Muscle layer of colon (tissue), 2 donors: ENCODE results near the gene NXF1.
"Not testable (repeated sequence)": the region's sequence is repeated elsewhere in the genome, so short reads cannot be mapped to it uniquely, and the experiment has no call there.

Experiments used
- H3K27ac ChIP-seq: one replicate; pipeline ENCODE4 v1.7.0; 2013; ENCODE audit warnings: low read depth, mild to moderate bottlenecking, low read length, moderate library complexity
- H3K27me3 ChIP-seq, 2 donors: one replicate each; pipeline ENCODE4 v1.7.0; 2013; ENCODE audit warnings: low read length in 2 of 2, mild to moderate bottlenecking in 2 of 2; ENCODE audit not compliant: insufficient read depth in 2 of 2, control insufficient read depth in 1 of 2
- H3K36me3 ChIP-seq: one replicate; pipeline ENCODE4 v1.7.0; 2013; ENCODE audit warnings: mild to moderate bottlenecking, low read length; ENCODE audit not compliant: insufficient read depth
- H3K4me1 ChIP-seq: one replicate; pipeline ENCODE4 v1.7.0; 2013; ENCODE audit warnings: mild to moderate bottlenecking, low read length; ENCODE audit not compliant: insufficient read depth
- H3K4me3 ChIP-seq, 2 donors: one replicate each; pipeline ENCODE4 v1.7.0; 2013; ENCODE audit warnings: low read length in 2 of 2, low read depth in 1 of 2, mild to moderate bottlenecking in 1 of 2, moderate library complexity in 1 of 2
- H3K9ac ChIP-seq: one replicate; pipeline ENCODE4 v1.7.0; 2013; ENCODE audit warnings: low read length
- H3K9me3 ChIP-seq: one replicate; pipeline ENCODE4 v1.7.0; 2013; ENCODE audit warnings: mild to moderate bottlenecking, low read length
- donor health status: abdominal sarcoma.
- donor health status: Adenocarcinoma of cecum.

NXF1 gene

GRCh38 chr11:62842891-62843290 is 37.7 kb upstream of the NXF1 start:
- Histone ChIP-seq H3K9ac (peak overlapping the region; percentile 85), H3K27ac (peak overlapping the region; percentile 88)
- H3K36me3 ChIP-seq, H3K4me3 ChIP-seq, H3K4me1 ChIP-seq, H3K9me3 ChIP-seq, H3K27me3 ChIP-seq: not testable (repeated sequence)

GRCh38 chr11:62842171-62842741 is 37.0 kb upstream of the NXF1 start:
- peak overlapping the region; percentile 85 for H3K9ac ChIP-seq
- peak overlapping the region; percentile 34 to 63 for H3K4me3 ChIP-seq
- H3K27ac ChIP-seq = peak overlapping the region; percentile 88

GRCh38 chr11:62841361-62842170 is 36.3 kb upstream of the NXF1 start:
- H3K36me3 ChIP-seq = peaks cover 3% of the 10 kb centered on the region
- H3K27ac ChIP-seq = peak overlapping the region; percentile 100
- H3K9ac ChIP-seq = peak overlapping the region; percentile 85
- no peaks in the 10 kb centered on the region for H3K9me3 ChIP-seq
- peaks cover 5% of the 10 kb centered on the region for H3K4me1 ChIP-seq
- H3K4me3 ChIP-seq = peak overlapping the region; percentile 34 to 90
- no peaks in the 10 kb centered on the region for H3K27me3 ChIP-seq

More at GRCh38 chr11:62842171-62842741, 37.0 kb upstream of the NXF1 start:
- Histone ChIP-seq H3K36me3 (no peaks in the 10 kb centered on the region), H3K4me1 (peaks cover 5% of the 10 kb centered on the region), H3K27me3 (no peaks in the 10 kb centered on the region), H3K9me3 (no peaks in the 10 kb centered on the region)

- H3K36me3 ChIP-seq = not testable (repeated sequence)
These were observed 35.6 kb upstream of the NXF1 start for GRCh38 chr11:62840721-62841360.

GRCh38 chr11:62839050-62839945 is 34.1 kb upstream of the NXF1 start, which contains the start of gene WDR74:
Gene WDR74 (minus strand): TSS chr11:62839590. CDS start chr11:62839570, 20 bp downstream.
- H3K4me3 ChIP-seq = peak within 1 kb of the TSS; percentile 90 to 96
- peak within 1 kb of the TSS; percentile 81 for H3K9ac ChIP-seq
- peaks cover 25% of the 10 kb centered on the region for H3K36me3 ChIP-seq
- H3K27ac ChIP-seq = peak within 1 kb of the TSS; percentile 100
- peaks cover 5% of the 10 kb centered on the region for H3K4me1 ChIP-seq
- H3K9me3 ChIP-seq = no peaks in the 10 kb centered on the region
- no peaks in the 10 kb centered on the region for H3K27me3 ChIP-seq

More at GRCh38 chr11:62840721-62841360, 35.6 kb upstream of the NXF1 start:
- not testable (repeated sequence) for H3K27me3 ChIP-seq, H3K4me1 ChIP-seq, H3K9me3 ChIP-seq
- peak overlapping the region; percentile 24 to 90 for H3K4me3 ChIP-seq
- H3K9ac ChIP-seq = peak overlapping the region; percentile 81
- peak overlapping the region; percentile 100 for H3K27ac ChIP-seq

GRCh38 chr11:62835336-62835735 is 30.1 kb upstream of the NXF1 start:
- H3K9ac ChIP-seq = no peak overlapping the region
- H3K36me3 ChIP-seq = peaks cover 34% of the 10 kb centered on the region
- H3K9me3 ChIP-seq = no peaks in the 10 kb centered on the region

GRCh38 chr11:62832336-62833234 is 27.3 kb upstream of the NXF1 start, which contains the start of gene TEX54:
Gene TEX54 (minus strand): TSS chr11:62832841.
- H3K27ac ChIP-seq = peak within 1 kb of the TSS; percentile 97
- H3K27me3 ChIP-seq = no peaks in the 10 kb centered on the region
- H3K4me1 ChIP-seq = peaks cover 28% of the 10 kb centered on the region
- peaks cover 41% of the 10 kb centered on the region for H3K36me3 ChIP-seq
- H3K9me3 ChIP-seq = no peaks in the 10 kb centered on the region
- H3K9ac ChIP-seq = peak within 1 kb of the TSS; percentile 94
- peak within 1 kb of the TSS; percentile 85 to 93 for H3K4me3 ChIP-seq

More at GRCh38 chr11:62835336-62835735, 30.1 kb upstream of the NXF1 start:
- H3K4me3 ChIP-seq = no peak overlapping the region
- no peak overlapping the region for H3K27ac ChIP-seq
- H3K4me1 ChIP-seq = peaks cover 20% of the 10 kb centered on the region
- H3K27me3 ChIP-seq = no peaks in the 10 kb centered on the region

- Histone ChIP-seq H3K27ac (peak within 1 kb of the TSS; percentile 97), H3K9me3 (no peaks in the 10 kb centered on the region), H3K4me1 (peaks cover 28% of the 10 kb centered on the region), H3K4me3 (peak within 1 kb of the TSS; percentile 85 to 93), H3K27me3 (no peaks in the 10 kb centered on the region), H3K9ac (peak within 1 kb of the TSS; percentile 94), H3K36me3 (peaks cover 49% of the 10 kb centered on the region)
These were observed 26.5 kb upstream of the NXF1 start, which contains the start of gene STX5 for GRCh38 chr11:62831520-62832335. Gene STX5 (minus strand): TSS chr11:62832051. CDS start chr11:62831243, 808 bp downstream.

- H3K9ac ChIP-seq = peak overlapping the region; percentile 94
- no peaks in the 10 kb centered on the region for H3K9me3 ChIP-seq
- peaks cover 28% of the 10 kb centered on the region for H3K4me1 ChIP-seq
- peak overlapping the region; percentile 97 for H3K27ac ChIP-seq
- no peaks in the 10 kb centered on the region for H3K27me3 ChIP-seq
- H3K4me3 ChIP-seq = peak overlapping the region; percentile 85 to 93
- peaks cover 45% of the 10 kb centered on the region for H3K36me3 ChIP-seq
These were observed 25.8 kb upstream of the NXF1 start for GRCh38 chr11:62830904-62831519.
